Prostate gland (tissue), 2 donors: ENCODE measurements around the gene TNNT2.

ENCODE experiments used
- POLR2AphosphoS5 ChIP-seq: sonication (generic); formaldehyde crosslinking; IDR thresholded peaks from one replicate; pipeline ENCODE4 v1.6.1; 2017; ENCODE audit warnings: antibody characterized with exemption
- TF ChIP-seq, protein P1 (sequence below), 4 experiments: fragments of 200-600 bp in 2 of 4; fragments of 450-650 bp in 2 of 4; sonication (generic) in 2 of 4; IDR thresholded peaks; 1 replicate in 3 of 4; 2 replicates in 1 of 4; pipeline ENCODE4 v1.5.1; 2016 to 2019; ENCODE audit warnings: antibody characterized with exemption in 4 of 4, mild to moderate bottlenecking in 2 of 4, moderate library complexity in 2 of 4

DNA sequence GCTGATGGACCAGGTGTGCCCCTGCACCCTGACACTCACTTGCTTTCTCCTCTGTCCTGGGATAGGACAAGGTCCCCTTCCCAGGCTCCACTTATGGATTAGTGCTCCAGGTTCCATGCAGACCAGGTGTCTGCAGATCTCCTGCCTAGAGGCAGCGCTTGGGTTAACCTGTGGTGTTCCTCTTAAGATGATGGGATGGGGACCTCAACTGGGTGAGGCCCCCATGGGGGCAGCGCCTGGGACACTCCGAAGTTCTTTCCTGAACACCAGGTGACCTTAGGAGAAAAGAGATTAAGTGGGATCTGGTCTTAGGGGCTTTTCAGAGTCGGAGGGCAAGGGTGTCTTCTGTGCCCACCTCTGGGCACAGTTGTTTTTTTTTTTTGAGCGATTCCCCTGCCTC, 21.2 kb downstream of the TNNT2 start:
- TF ChIP-seq, protein P1, sequence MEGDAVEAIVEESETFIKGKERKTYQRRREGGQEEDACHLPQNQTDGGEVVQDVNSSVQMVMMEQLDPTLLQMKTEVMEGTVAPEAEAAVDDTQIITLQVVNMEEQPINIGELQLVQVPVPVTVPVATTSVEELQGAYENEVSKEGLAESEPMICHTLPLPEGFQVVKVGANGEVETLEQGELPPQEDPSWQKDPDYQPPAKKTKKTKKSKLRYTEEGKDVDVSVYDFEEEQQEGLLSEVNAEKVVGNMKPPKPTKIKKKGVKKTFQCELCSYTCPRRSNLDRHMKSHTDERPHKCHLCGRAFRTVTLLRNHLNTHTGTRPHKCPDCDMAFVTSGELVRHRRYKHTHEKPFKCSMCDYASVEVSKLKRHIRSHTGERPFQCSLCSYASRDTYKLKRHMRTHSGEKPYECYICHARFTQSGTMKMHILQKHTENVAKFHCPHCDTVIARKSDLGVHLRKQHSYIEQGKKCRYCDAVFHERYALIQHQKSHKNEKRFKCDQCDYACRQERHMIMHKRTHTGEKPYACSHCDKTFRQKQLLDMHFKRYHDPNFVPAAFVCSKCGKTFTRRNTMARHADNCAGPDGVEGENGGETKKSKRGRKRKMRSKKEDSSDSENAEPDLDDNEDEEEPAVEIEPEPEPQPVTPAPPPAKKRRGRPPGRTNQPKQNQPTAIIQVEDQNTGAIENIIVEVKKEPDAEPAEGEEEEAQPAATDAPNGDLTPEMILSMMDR (IDR thresholded peaks at IDR 0.05) = no peak
- TF ChIP-seq POLR2AphosphoS5 = no peak
